Activated CD4-positive, alpha-beta T cell treated with anti-CD3 and anti-CD28 coated beads, Interleukin-2, Interleukin-4, amounts not matched to agents 100 ng/mL and 50 ng/mL, durations not matched to agents 16 hours and 8 hours (primary cell): ENCODE results near the gene VGLL4.
A peak's percentile ranks its signal among the peaks of the same experiment; 100 is the strongest.

ENCODE experiments used
- DNase-seq: peaks from one replicate; pipeline ENCODE4 v3.0.0-alpha.2; 2020; ENCODE audit warnings: low spot score

Gene VGLL4

GRCh38 chr3:11548721-11549131 lies 95.0 kb downstream of the VGLL4 start:
- no peak for DNase-seq

- DNase-seq: peak; percentile 8
These were observed 96.2 kb downstream of the VGLL4 start for GRCh38 chr3:11547498-11547897.

GRCh38 chr3:11546657-11547302 lies 96.9 kb downstream of the VGLL4 start:
- no peak for DNase-seq

GRCh38 chr3:11545186-11545851 lies 98.4 kb downstream of the VGLL4 start:
- DNase-seq: no peak

- DNase-seq: no peak
These were observed 99.1 kb downstream of the VGLL4 start for GRCh38 chr3:11544412-11545181.

- no peak for DNase-seq
These were observed 99.7 kb downstream of the VGLL4 start for GRCh38 chr3:11543948-11544387.

GRCh38 chr3:11543141-11543947 lies 100.4 kb downstream of the VGLL4 start:
- DNase-seq: no peak

GRCh38 chr3:11542551-11542950 lies 101.2 kb downstream of the VGLL4 start:
- no peak for DNase-seq

- no peak for DNase-seq
These were observed 102.1 kb downstream of the VGLL4 start for GRCh38 chr3:11541321-11542303.

GRCh38 chr3:11539677-11540076 lies 104.0 kb downstream of the VGLL4 start:
- no peak for DNase-seq

GRCh38 chr3:11539218-11539617 lies 104.5 kb downstream of the VGLL4 start:
- DNase-seq: no peak

- DNase-seq: no peak
These were observed 105.1 kb downstream of the VGLL4 start for GRCh38 chr3:11538581-11538980.

GRCh38 chr3:11536936-11537612 lies 106.6 kb downstream of the VGLL4 start:
- DNase-seq: no peak

- DNase-seq: no peak
These were observed 107.4 kb downstream of the VGLL4 start for GRCh38 chr3:11536132-11536935.

- DNase-seq: no peak
These were observed 108.3 kb downstream of the VGLL4 start for GRCh38 chr3:11535243-11535960.

GRCh38 chr3:11534793-11535101 lies 109.0 kb downstream of the VGLL4 start:
- no peak for DNase-seq

GRCh38 chr3:11534011-11534792 lies 109.5 kb downstream of the VGLL4 start:
- no peak for DNase-seq

- DNase-seq: no peak
These were observed 110.8 kb downstream of the VGLL4 start for GRCh38 chr3:11532931-11533391.
